Endodermal cell (in vitro differentiated cells): ENCODE results near the gene TGM4. TPM values are rescaled to one million over a fixed set of nuclear protein-coding genes. Genes with fewer than 3 reads are reported as not detected.

Experiments
- DNase-seq: peaks from one replicate; pipeline ENCODE4 v3.0.0-alpha.2; 2017
- H3K27ac ChIP-seq: 2 replicates; pipeline ENCODE4 v1.5.1; 2013; ENCODE audit warnings: mild to moderate bottlenecking, low read depth, low read length, moderate library complexity
- H3K27me3 ChIP-seq: 2 replicates; pipeline ENCODE4 v1.6.1; 2013; ENCODE audit warnings: mild to moderate bottlenecking, low read length, moderate library complexity; ENCODE audit not compliant: insufficient read depth, control insufficient read depth, poor library complexity, severe bottlenecking
- H3K36me3 ChIP-seq: 2 replicates; pipeline ENCODE4 v1.7.0; 2013; ENCODE audit warnings: mild to moderate bottlenecking, low read length, moderate library complexity; ENCODE audit not compliant: control insufficient read depth, insufficient read depth
- H3K4me1 ChIP-seq: one replicate; pipeline ENCODE4 v1.7.0; 2013; ENCODE audit warnings: low read length; ENCODE audit not compliant: control insufficient read depth, insufficient read depth
- H3K4me3 ChIP-seq: 2 replicates; pipeline ENCODE4 v1.5.1; 2013; ENCODE audit warnings: mild to moderate bottlenecking, low read length, moderate library complexity
- H3K9ac ChIP-seq: 2 replicates; pipeline ENCODE4 v1.6.1; 2013; ENCODE audit warnings: mild to moderate bottlenecking, low read length, moderate library complexity; ENCODE audit not compliant: poor library complexity, severe bottlenecking; ENCODE audit errors: extremely low read depth
- H3K9me3 ChIP-seq: 2 replicates; pipeline ENCODE4 v1.6.1; 2013; ENCODE audit warnings: mild to moderate bottlenecking, low read length, moderate library complexity; ENCODE audit not compliant: control insufficient read depth
- H3K27ac Mint-ChIP-seq: 2 replicates; pipeline ENCODE4 v1.8.0; 2020; ENCODE audit warnings: mixed read lengths
- H3K27me3 Mint-ChIP-seq: 2 replicates; pipeline ENCODE4 v1.8.0; 2021; ENCODE audit warnings: mild to moderate bottlenecking, mixed read lengths; ENCODE audit not compliant: insufficient read depth
- H3K36me3 Mint-ChIP-seq: 2 replicates; pipeline ENCODE4 v1.8.0; 2020; ENCODE audit warnings: low read depth, mixed read lengths
- H3K4me1 Mint-ChIP-seq: 2 replicates; pipeline ENCODE4 v1.8.0; 2020; ENCODE audit warnings: mixed read lengths
- H3K4me3 Mint-ChIP-seq: 2 replicates; pipeline ENCODE4 v1.8.0; 2020; ENCODE audit warnings: mild to moderate bottlenecking, moderate library complexity, mixed read lengths
- H3K9me3 Mint-ChIP-seq: 2 replicates; pipeline ENCODE4 v1.8.0; 2020; ENCODE audit warnings: mild to moderate bottlenecking, mixed read lengths
- CTCF ChIP-seq: fragments of 200-600 bp; sonication (generic); conservative IDR thresholded peaks from 2 replicates; pipeline ENCODE4 v1.5.0; 2021; ENCODE audit warnings: antibody characterized with exemption, mild to moderate bottlenecking
- WGBS, 2 experiments: methylation state at CpG; one replicate each; pipeline versions ENCODE4 v1.1.5 to v1.1.7; 2013; ENCODE audit warnings: missing lambda C conversion rate in 2 of 2, mixed read lengths in 1 of 2; ENCODE audit not compliant: insufficient coverage in 1 of 2, insufficient read length in 1 of 2; 5-methylcytosine and 5-hydroxymethylcytosine counted together
- total RNA-seq, 2 donors: library from RNA; stranded (reverse); fragmentation: NEBNext Ultra II Directional in 1 of 2; extraction: Animal tissue kit (Norgen Biotek cat#: 25700) in 1 of 2; gene quantifications; 2 replicates in 1 of 2; 3 replicates in 1 of 2; pipeline ENCODE4 v1.2.1, GENCODE V29; 2021

The TGM4 gene
- total RNA-seq, 2 donors from 2014 or later, result not detected

DNA sequence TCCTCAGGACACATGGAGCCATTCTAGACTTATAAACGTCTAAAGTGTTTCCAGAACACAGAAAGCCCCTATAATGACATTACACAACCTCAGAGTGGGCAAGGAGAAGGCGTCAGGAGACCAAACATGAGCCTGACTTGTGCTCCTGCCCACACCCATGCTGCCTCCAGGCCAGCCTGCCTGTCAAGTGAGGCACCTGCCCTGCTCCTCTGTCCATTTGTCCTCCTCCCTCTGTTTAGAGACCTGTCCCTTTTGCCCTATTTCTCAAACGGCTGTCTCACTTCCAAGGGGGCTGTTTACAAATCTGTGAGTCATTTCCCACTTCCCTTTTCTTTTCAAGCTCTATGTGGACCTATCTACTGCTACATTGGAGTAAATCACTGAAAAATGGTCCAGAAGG is 80.6 kb downstream of the TGM4 start:
- no peak for DNase-seq
- Histone ChIP-seq H3K36me3 (peaks cover 26% of the 10 kb centered on the region), H3K9ac (no peak overlapping the region), H3K27ac (no peak overlapping the region), H3K27me3 (no peaks in the 10 kb centered on the region), H3K4me1 (no peaks in the 10 kb centered on the region), H3K4me3 (no peak overlapping the region), H3K9me3 (no peaks in the 10 kb centered on the region)
- Mint-ChIP-seq H3K27ac (no peak overlapping the region), H3K36me3 (peaks cover 15% of the 10 kb centered on the region), H3K4me3 (no peak overlapping the region), H3K27me3 (no peaks in the 10 kb centered on the region), H3K9me3 (no peaks in the 10 kb centered on the region), H3K4me1 (peaks cover 4% of the 10 kb centered on the region)
- WGBS, 2 experiments, result 77 to 84% methylated on average over 3 of the region's 3 CpGs
- TF ChIP-seq CTCF, result no peak

GRCh38 chr3:44955917-44956316 is 81.5 kb downstream of the TGM4 start:
- Mint-ChIP-seq H3K27ac (no peak overlapping the region), H3K36me3 (peaks cover 15% of the 10 kb centered on the region), H3K27me3 (no peaks in the 10 kb centered on the region), H3K9me3 (no peaks in the 10 kb centered on the region), H3K4me1 (peaks cover 3% of the 10 kb centered on the region), H3K4me3 (no peak overlapping the region)
- Histone ChIP-seq H3K27me3 (no peaks in the 10 kb centered on the region), H3K4me1 (no peaks in the 10 kb centered on the region), H3K36me3 (peaks cover 26% of the 10 kb centered on the region), H3K9ac (no peak overlapping the region), H3K9me3 (no peaks in the 10 kb centered on the region), H3K4me3 (no peak overlapping the region), H3K27ac (no peak overlapping the region)
- no peak for TF ChIP-seq CTCF
- no peak for DNase-seq
- 95 to 100% methylated on average over 1 of the region's 1 CpG for WGBS, 2 experiments

- no peak overlapping the region for H3K27ac Mint-ChIP-seq
- no peak for TF ChIP-seq CTCF
- no peak for DNase-seq
- H3K4me3 ChIP-seq, result no peak overlapping the region
- H3K9me3 Mint-ChIP-seq, result no peaks in the 10 kb centered on the region
- H3K36me3 Mint-ChIP-seq, result peaks cover 15% of the 10 kb centered on the region
- peaks cover 3% of the 10 kb centered on the region for H3K4me1 Mint-ChIP-seq
- H3K9ac ChIP-seq, result no peak overlapping the region
- peaks cover 26% of the 10 kb centered on the region for H3K36me3 ChIP-seq
- 95 to 100% methylated on average over 1 to 4 of the region's 4 CpGs for WGBS, 2 experiments
- no peaks in the 10 kb centered on the region for H3K27me3 ChIP-seq
- no peak overlapping the region for H3K27ac ChIP-seq
- no peaks in the 10 kb centered on the region for H3K4me1 ChIP-seq
- H3K27me3 Mint-ChIP-seq, result no peaks in the 10 kb centered on the region
- no peak overlapping the region for H3K4me3 Mint-ChIP-seq
- no peaks in the 10 kb centered on the region for H3K9me3 ChIP-seq
Measured at GRCh38 chr3:44957986-44958385, 83.6 kb downstream of the TGM4 start.
